Neural progenitor cell (in vitro differentiated cells): ENCODE data around the gene CBFA2T2. TPM values are rescaled to one million over a fixed set of nuclear protein-coding genes. Genes with fewer than 3 reads are reported as not detected.
A peak's percentile ranks its signal among the peaks of the same experiment; 100 is the strongest.
"Not testable (repeated sequence)": the region's sequence is repeated elsewhere in the genome, so short reads cannot be mapped to it uniquely, and the experiment has no call there.

Experiments
- DNase-seq: peaks from one replicate; pipeline ENCODE4 v3.0.0-alpha.2; 2016; ENCODE audit warnings: low spot score
- H2AFZ ChIP-seq: fragments of 200-600 bp; sonication (generic); replicated peaks from 2 replicates; pipeline ENCODE4 v1.6.1; 2016; ENCODE audit warnings: antibody characterized with exemption
- H3F3A ChIP-seq: fragments of 200-600 bp; sonication (generic); 2 replicates; pipeline ENCODE4 v1.6.1; 2016; ENCODE audit warnings: antibody characterized with exemption, low read depth
- H3K27ac ChIP-seq: fragments of 200-600 bp; sonication (generic); 2 replicates; pipeline ENCODE4 v1.5.1; 2016; ENCODE audit warnings: mild to moderate bottlenecking
- H3K27me3 ChIP-seq: fragments of 200-600 bp; sonication (generic); 2 replicates; pipeline ENCODE4 v1.6.1; 2016; ENCODE audit warnings: mild to moderate bottlenecking, moderate library complexity
- H3K36me3 ChIP-seq: fragments of 200-600 bp; sonication (generic); 2 replicates; pipeline ENCODE4 v1.5.1; 2016
- H3K4me1 ChIP-seq: fragments of 200-600 bp; sonication (generic); 2 replicates; pipeline ENCODE4 v1.6.1; 2016; ENCODE audit warnings: mixed run types
- H3K4me2 ChIP-seq: fragments of 200-600 bp; sonication (generic); 2 replicates; pipeline ENCODE4 v1.6.1; 2016
- H3K4me3 ChIP-seq: fragments of 200-600 bp; sonication (generic); 2 replicates; pipeline ENCODE4 v1.5.1; 2016
- H3K79me2 ChIP-seq: fragments of 200-600 bp; sonication (generic); 2 replicates; pipeline ENCODE4 v1.6.1; 2016; ENCODE audit warnings: low read depth
- H3K9ac ChIP-seq: fragments of 200-600 bp; sonication (generic); 2 replicates; pipeline ENCODE4 v1.6.1; 2016
- H3K9me3 ChIP-seq: fragments of 200-600 bp; sonication (generic); 2 replicates; pipeline ENCODE4 v1.5.1; 2016; ENCODE audit warnings: low read depth
- H4K20me1 ChIP-seq: fragments of 200-600 bp; sonication (generic); 2 replicates; pipeline ENCODE4 v1.6.1; 2016; ENCODE audit warnings: low read depth
- H3K27ac Mint-ChIP-seq: 3 replicates; pipeline ENCODE4 v1.8.0; 2021; ENCODE audit warnings: mixed read lengths
- H3K27me3 Mint-ChIP-seq: 2 replicates; pipeline ENCODE4 v1.8.0; 2022; ENCODE audit warnings: low read depth, mild to moderate bottlenecking, inconsistent platforms, moderate library complexity, mixed read lengths; ENCODE audit not compliant: insufficient read depth
- H3K36me3 Mint-ChIP-seq: 3 replicates; pipeline ENCODE4 v1.8.0; 2021; ENCODE audit warnings: mixed read lengths
- H3K4me1 Mint-ChIP-seq: 3 replicates; pipeline ENCODE4 v1.8.0; 2021; ENCODE audit warnings: mixed read lengths
- H3K4me3 Mint-ChIP-seq: 3 replicates; pipeline ENCODE4 v1.8.0; 2021; ENCODE audit warnings: mild to moderate bottlenecking, moderate library complexity, mixed read lengths
- H3K9me3 Mint-ChIP-seq: 3 replicates; pipeline ENCODE4 v1.8.0; 2020; ENCODE audit warnings: mixed read lengths
- CTCF ChIP-seq: fragments of 200-600 bp; sonication (generic); IDR thresholded peaks from 2 replicates; pipeline ENCODE4 v1.5.1; 2017; ENCODE audit warnings: antibody characterized with exemption, mild to moderate bottlenecking
- EZH2 ChIP-seq: fragments of 200-600 bp; sonication (generic); IDR thresholded peaks from 2 replicates; pipeline ENCODE4 v1.6.1; 2017; ENCODE audit warnings: antibody characterized with exemption, mild to moderate bottlenecking, moderate library complexity
- EZH2phosphoT487 ChIP-seq: fragments of 200-600 bp; sonication (generic); IDR thresholded peaks from 2 replicates; pipeline ENCODE4 v1.6.1; 2017; ENCODE audit warnings: antibody characterized with exemption
- total RNA-seq: library from RNA; depleted of rRNA; stranded (reverse); fragments of >200 nt; gene quantifications from 2 replicates; pipeline ENCODE4 v1.2.3, GENCODE V29; 2015; ENCODE audit warnings: low replicate concordance

The CBFA2T2 gene
- total RNA-seq, 1 donor from 2014 or later: 11.9 TPM

GRCh38 chr20:33568868-33569801 lies 79.2 kb downstream of the CBFA2T2 start:
- peak overlapping the region; percentile 18 for H3K4me3 ChIP-seq
- H3K27me3 ChIP-seq: no peaks in the 10 kb centered on the region
- H3F3A ChIP-seq: peaks cover 30% of the 10 kb centered on the region
- H3K4me1 ChIP-seq: peaks cover 32% of the 10 kb centered on the region
- Mint-ChIP-seq H3K27ac (peak overlapping the region; percentile 61), H3K4me1 (peaks cover 25% of the 10 kb centered on the region), H3K4me3 (peak overlapping the region; percentile 9), H3K9me3 (no peaks in the 10 kb centered on the region), H3K27me3 (no peaks in the 10 kb centered on the region), H3K36me3 (no peaks in the 10 kb centered on the region)
- peaks cover 21% of the 10 kb centered on the region for H4K20me1 ChIP-seq
- no peak overlapping the region for H3K9ac ChIP-seq
- no peak for TF ChIP-seq CTCF
- no peak for TF ChIP-seq EZH2
- no peak for TF ChIP-seq EZH2phosphoT487
- DNase-seq: no peak
- H3K9me3 ChIP-seq: no peaks in the 10 kb centered on the region
- no peaks in the 10 kb centered on the region for H3K36me3 ChIP-seq
- peaks cover 7% of the 10 kb centered on the region for H3K79me2 ChIP-seq
- H2AFZ ChIP-seq: no peak overlapping the region
- peak overlapping the region; percentile 68 for H3K4me2 ChIP-seq
- no peak overlapping the region for H3K27ac ChIP-seq

- Histone ChIP-seq H3K9me3 (no peaks in the 10 kb centered on the region), H2AFZ (no peak overlapping the region), H3K79me2 (peaks cover 7% of the 10 kb centered on the region), H3K27me3 (no peaks in the 10 kb centered on the region), H3K4me2 (peak overlapping the region; percentile 68), H3K4me1 (peaks cover 32% of the 10 kb centered on the region), H3K4me3 (no peak overlapping the region), H4K20me1 (peaks cover 21% of the 10 kb centered on the region), H3K36me3 (no peaks in the 10 kb centered on the region), H3K9ac (no peak overlapping the region), H3F3A (peaks cover 30% of the 10 kb centered on the region), H3K27ac (no peak overlapping the region)
- H3K4me3 Mint-ChIP-seq: no peak overlapping the region
- H3K4me1 Mint-ChIP-seq: peaks cover 25% of the 10 kb centered on the region
- no peaks in the 10 kb centered on the region for H3K27me3 Mint-ChIP-seq
- no peaks in the 10 kb centered on the region for H3K9me3 Mint-ChIP-seq
- H3K27ac Mint-ChIP-seq: no peak overlapping the region
- no peaks in the 10 kb centered on the region for H3K36me3 Mint-ChIP-seq
- peak; percentile 22 for DNase-seq
- TF ChIP-seq EZH2phosphoT487 (no peak), EZH2 (no peak), CTCF (no peak)
Observed at GRCh38 chr20:33569802-33570391, 80.0 kb downstream of the CBFA2T2 start.

- H3K9me3 ChIP-seq: no peaks in the 10 kb centered on the region
- Mint-ChIP-seq H3K9me3 (no peaks in the 10 kb centered on the region), H3K27ac (no peak overlapping the region), H3K4me3 (no peak overlapping the region), H3K27me3 (no peaks in the 10 kb centered on the region), H3K36me3 (no peaks in the 10 kb centered on the region), H3K4me1 (peaks cover 25% of the 10 kb centered on the region)
- H3F3A ChIP-seq: peaks cover 30% of the 10 kb centered on the region
- no peak overlapping the region for H3K9ac ChIP-seq
- DNase-seq: no peak
- H4K20me1 ChIP-seq: peaks cover 21% of the 10 kb centered on the region
- H3K36me3 ChIP-seq: no peaks in the 10 kb centered on the region
- H3K4me3 ChIP-seq: no peak overlapping the region
- H3K27me3 ChIP-seq: no peaks in the 10 kb centered on the region
- TF ChIP-seq CTCF (no peak), EZH2phosphoT487 (no peak), EZH2 (no peak)
- H3K4me1 ChIP-seq: peaks cover 32% of the 10 kb centered on the region
- no peak overlapping the region for H3K27ac ChIP-seq
- H3K4me2 ChIP-seq: no peak overlapping the region
- peaks cover 7% of the 10 kb centered on the region for H3K79me2 ChIP-seq
- no peak overlapping the region for H2AFZ ChIP-seq
Observed at GRCh38 chr20:33570743-33571142, 80.8 kb downstream of the CBFA2T2 start.

GRCh38 chr20:33573268-33573667 lies 83.4 kb downstream of the CBFA2T2 start:
- H3K4me1 ChIP-seq: peaks cover 26% of the 10 kb centered on the region
- not testable (repeated sequence) for H3K27me3 ChIP-seq, H3K4me2 ChIP-seq, H3K36me3 ChIP-seq, H3K9me3 Mint-ChIP-seq, DNase-seq, H3K36me3 Mint-ChIP-seq, H3K27ac ChIP-seq, H3K9ac ChIP-seq, H3K4me3 Mint-ChIP-seq, H3K79me2 ChIP-seq, H3K4me3 ChIP-seq, H3K9me3 ChIP-seq, H2AFZ ChIP-seq, H3K27me3 Mint-ChIP-seq, H3K27ac Mint-ChIP-seq
- H4K20me1 ChIP-seq: peaks cover 21% of the 10 kb centered on the region
- H3F3A ChIP-seq: peaks cover 23% of the 10 kb centered on the region
- peaks cover 17% of the 10 kb centered on the region for H3K4me1 Mint-ChIP-seq
